ENCODE results near the gene DNAH3. TPM values are rescaled to one million over a fixed set of nuclear protein-coding genes. Genes with fewer than 3 reads are reported as not detected.

Gene DNAH3
- polyA plus RNA-seq, 2 of the 4 experiments (the other 2 are of a cell fraction), result 0.37 to 0.81 TPM

DNA sequence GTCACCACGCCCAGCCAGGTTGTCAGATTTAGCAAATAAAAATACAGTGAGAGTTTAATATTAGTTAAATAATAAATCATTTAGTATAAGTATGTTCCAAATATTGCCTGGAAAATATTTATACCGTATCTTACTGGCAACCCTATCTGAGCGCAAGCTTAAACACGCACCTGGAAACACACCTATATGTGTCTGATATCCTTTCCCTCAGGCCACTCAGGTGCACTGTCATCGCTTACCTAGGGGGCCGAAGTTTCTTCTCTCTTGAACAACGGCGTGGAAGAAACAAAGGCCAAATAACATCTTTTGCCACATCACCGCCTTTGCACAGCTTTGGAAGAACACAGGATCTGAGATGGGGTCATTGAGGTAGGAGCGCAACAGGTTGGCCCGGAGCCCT lies 196.1 kb downstream of the DNAH3 start:
- TF ChIP-seq, protein P1, sequence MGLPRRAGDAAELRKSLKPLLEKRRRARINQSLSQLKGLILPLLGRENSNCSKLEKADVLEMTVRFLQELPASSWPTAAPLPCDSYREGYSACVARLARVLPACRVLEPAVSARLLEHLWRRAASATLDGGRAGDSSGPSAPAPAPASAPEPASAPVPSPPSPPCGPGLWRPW (IDR thresholded peaks at IDR 0.05), result no peak
- TF ChIP-seq TP53 (CRISPR knock-in tag; IDR thresholded peaks at IDR 0.05) (no peak), TFCP2L1 (CRISPR knock-in tag; IDR thresholded peaks at IDR 0.05) (no peak), CBX8 (IDR thresholded peaks at IDR 0.05) (no peak), CHD4 (IDR thresholded peaks at IDR 0.05; ENCODE audit: borderline replicate concordance) (no peak), KDM1A (IDR thresholded peaks at IDR 0.05; ENCODE audit: low read depth) (no peak), POLR2AphosphoS2 (conservative IDR thresholded peaks at IDR 0.05; ENCODE audit: low read length) (no peak), RARB (CRISPR knock-in tag; IDR thresholded peaks at IDR 0.05) (no peak)
- TF ChIP-seq, protein P2, sequence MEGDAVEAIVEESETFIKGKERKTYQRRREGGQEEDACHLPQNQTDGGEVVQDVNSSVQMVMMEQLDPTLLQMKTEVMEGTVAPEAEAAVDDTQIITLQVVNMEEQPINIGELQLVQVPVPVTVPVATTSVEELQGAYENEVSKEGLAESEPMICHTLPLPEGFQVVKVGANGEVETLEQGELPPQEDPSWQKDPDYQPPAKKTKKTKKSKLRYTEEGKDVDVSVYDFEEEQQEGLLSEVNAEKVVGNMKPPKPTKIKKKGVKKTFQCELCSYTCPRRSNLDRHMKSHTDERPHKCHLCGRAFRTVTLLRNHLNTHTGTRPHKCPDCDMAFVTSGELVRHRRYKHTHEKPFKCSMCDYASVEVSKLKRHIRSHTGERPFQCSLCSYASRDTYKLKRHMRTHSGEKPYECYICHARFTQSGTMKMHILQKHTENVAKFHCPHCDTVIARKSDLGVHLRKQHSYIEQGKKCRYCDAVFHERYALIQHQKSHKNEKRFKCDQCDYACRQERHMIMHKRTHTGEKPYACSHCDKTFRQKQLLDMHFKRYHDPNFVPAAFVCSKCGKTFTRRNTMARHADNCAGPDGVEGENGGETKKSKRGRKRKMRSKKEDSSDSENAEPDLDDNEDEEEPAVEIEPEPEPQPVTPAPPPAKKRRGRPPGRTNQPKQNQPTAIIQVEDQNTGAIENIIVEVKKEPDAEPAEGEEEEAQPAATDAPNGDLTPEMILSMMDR (IDR thresholded peaks at IDR 0.05), result no peak
- TF ChIP-seq, protein P3, sequence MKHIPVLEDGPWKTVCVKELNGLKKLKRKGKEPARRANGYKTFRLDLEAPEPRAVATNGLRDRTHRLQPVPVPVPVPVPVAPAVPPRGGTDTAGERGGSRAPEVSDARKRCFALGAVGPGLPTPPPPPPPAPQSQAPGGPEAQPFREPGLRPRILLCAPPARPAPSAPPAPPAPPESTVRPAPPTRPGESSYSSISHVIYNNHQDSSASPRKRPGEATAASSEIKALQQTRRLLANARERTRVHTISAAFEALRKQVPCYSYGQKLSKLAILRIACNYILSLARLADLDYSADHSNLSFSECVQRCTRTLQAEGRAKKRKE (CRISPR knock-in tag; IDR thresholded peaks at IDR 0.05; ENCODE audit: low read depth), result no peak
- ChIA-PET CTCF (interaction anchor here (0.6 to 1.6 kb wide), 3 partner anchors 77 to 168 kb away, joined by 3 to 5 read pairs (median 5); no protein-coding TSS in a partner anchor), POLR2A (interaction anchor here (1.3 kb wide), 1 partner anchor 54 kb away, joined by 8 read pairs; the partner anchor contains the start of genes DCUN1D3 and LYRM1)
- no peak for DNase-seq (ENCODE audit: low read depth in 1 of 2, low spot score in 1 of 2)
- Histone ChIP-seq H3K27ac (no peak overlapping the region), H3K4me2 (no peak overlapping the region), H3K4me1 (no peaks in the 10 kb centered on the region), H3K9me3 (no peaks in the 10 kb centered on the region), H3K4me3 (no peak overlapping the region)
- ATAC-seq, result no peak
- FAIRE-seq, result no peak
- 83% methylated on average over 11 of the region's 11 CpGs for WGBS (ENCODE audit: missing lambda C conversion rate)

DNA sequence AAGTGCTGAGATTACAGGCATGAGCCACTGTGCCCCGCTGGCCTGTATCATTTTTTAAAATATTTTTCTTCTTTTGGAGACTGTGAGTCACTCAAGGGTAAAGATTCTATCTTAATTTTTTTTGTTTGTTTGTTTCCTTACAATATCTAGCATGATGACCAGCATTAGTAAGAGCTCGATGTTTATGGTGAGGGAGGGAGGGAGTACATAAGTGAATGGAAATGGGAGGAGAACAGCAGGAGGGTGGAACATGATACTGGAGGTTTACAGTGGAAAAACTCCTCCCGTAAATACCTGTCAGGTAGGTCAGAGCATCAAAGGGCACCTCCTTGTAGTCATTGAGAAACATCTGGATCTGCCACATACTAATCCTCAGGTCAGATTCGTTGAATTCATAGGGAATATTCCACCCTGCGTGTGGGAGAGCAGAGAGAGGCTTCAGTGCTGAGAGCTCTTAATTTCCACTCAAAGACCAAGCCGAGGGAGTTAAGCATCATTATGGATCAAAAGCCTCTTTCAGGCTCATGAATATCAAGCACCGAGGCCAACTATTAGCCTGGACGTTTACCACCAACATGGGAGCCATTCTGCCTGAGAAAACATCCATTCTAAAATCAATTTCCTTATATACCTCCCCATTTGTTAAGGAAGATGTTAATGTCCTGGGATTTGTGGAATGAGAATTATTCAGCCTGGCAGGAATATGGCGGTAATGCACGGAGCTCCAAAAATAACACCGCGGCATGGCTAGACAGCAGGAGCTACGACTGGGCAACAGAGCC lies 198.3 kb downstream of the DNAH3 start:
- TF ChIP-seq CHD4 (IDR thresholded peaks at IDR 0.05; ENCODE audit: borderline replicate concordance) (no peak), TP53 (CRISPR knock-in tag; IDR thresholded peaks at IDR 0.05) (no peak), HOXA7 (CRISPR knock-in tag; IDR thresholded peaks at IDR 0.05) (no peak), PHF8 (IDR thresholded peaks at IDR 0.05; ENCODE audit: borderline replicate concordance, low read depth) (no peak), EHF (CRISPR knock-in tag; IDR thresholded peaks at IDR 0.05) (no peak), NR3C1 (IDR thresholded peaks at IDR 0.05) (no peak), RAD21 (conservative IDR thresholded peaks at IDR 0.05 in 1 of 2, IDR thresholded peaks at IDR 0.05 in 1 of 2) (no peak), FOXS1 (CRISPR knock-in tag; IDR thresholded peaks at IDR 0.05) (no peak), HDAC2 (IDR thresholded peaks at IDR 0.05) (no peak), EP300 (IDR thresholded peaks at IDR 0.05) (no peak), RNF2 (IDR thresholded peaks at IDR 0.05; ENCODE audit: borderline replicate concordance, low read depth) (no peak), ZFP36 (IDR thresholded peaks at IDR 0.05; ENCODE audit: borderline replicate concordance, partially characterized antibody) (no peak), KDM5A (IDR thresholded peaks at IDR 0.05) (no peak), FOSB (CRISPR knock-in tag; IDR thresholded peaks at IDR 0.05) (no peak)
- TF ChIP-seq, protein P4, sequence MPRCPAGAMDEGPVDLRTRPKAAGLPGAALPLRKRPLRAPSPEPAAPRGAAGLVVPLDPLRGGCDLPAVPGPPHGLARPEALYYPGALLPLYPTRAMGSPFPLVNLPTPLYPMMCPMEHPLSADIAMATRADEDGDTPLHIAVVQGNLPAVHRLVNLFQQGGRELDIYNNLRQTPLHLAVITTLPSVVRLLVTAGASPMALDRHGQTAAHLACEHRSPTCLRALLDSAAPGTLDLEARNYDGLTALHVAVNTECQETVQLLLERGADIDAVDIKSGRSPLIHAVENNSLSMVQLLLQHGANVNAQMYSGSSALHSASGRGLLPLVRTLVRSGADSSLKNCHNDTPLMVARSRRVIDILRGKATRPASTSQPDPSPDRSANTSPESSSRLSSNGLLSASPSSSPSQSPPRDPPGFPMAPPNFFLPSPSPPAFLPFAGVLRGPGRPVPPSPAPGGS (IDR thresholded peaks at IDR 0.05), result no peak
- ATAC-seq (no peak), FAIRE-seq (no peak), DNase-seq (ENCODE audit: low read depth in 1 of 2, low spot score in 1 of 2) (no peak)
- no peak overlapping the region for H3K4me3 ChIP-seq
- 64% methylated on average over 13 of the region's 13 CpGs for WGBS (ENCODE audit: missing lambda C conversion rate)
- H3K4me1 ChIP-seq, result no peaks in the 10 kb centered on the region
- ChIA-PET POLR2A (no interaction called here), CTCF (interaction anchor here (0.6 to 1.1 kb wide), 3 partner anchors 10 to 103 kb away, joined by 3 to 4 read pairs (median 3); no protein-coding TSS in a partner anchor)
- no peaks in the 10 kb centered on the region for H3K9me3 ChIP-seq
- H3K4me2 ChIP-seq, result no peak overlapping the region
- H3K27ac ChIP-seq, result no peak overlapping the region
